WTC11 (cell line): ENCODE data around the gene CALN1. TPM values are rescaled to one million over a fixed set of nuclear protein-coding genes. Genes with fewer than 3 reads are reported as not detected.

Experiments
- ATAC-seq: fragments of 200-7000 bp; cut with Tn5 transposase; 2 replicates; pipeline ENCODE4 v1.10.0; 2021; ENCODE audit warnings: mild to moderate bottlenecking, moderate library complexity
- CTCF ChIA-PET: fragments of 300-600 bp; sonication (Branson Sonifier 250); formaldehyde crosslinking; loops from one replicate; lab custom pipeline; 2021; ENCODE audit warnings: antibody characterized with exemption; lab: Charles Lee
- POLR2A ChIA-PET: fragments of 350-600 bp; sonication (Branson Sonifier 250); formaldehyde crosslinking; loops from one replicate; lab custom pipeline; 2021; ENCODE audit warnings: antibody characterized with exemption; lab: Charles Lee
- DNase-seq: peaks from one replicate; pipeline ENCODE4 v3.0.0; 2021; ENCODE audit warnings: low spot score
- H3K27ac Mint-ChIP-seq: 2 replicates; pipeline ENCODE4 v1.8.0; 2021; ENCODE audit warnings: mixed read lengths
- H3K27me3 Mint-ChIP-seq: 2 replicates; pipeline ENCODE4 v1.8.0; 2021; ENCODE audit warnings: low read depth, mild to moderate bottlenecking, moderate library complexity, mixed read lengths
- H3K36me3 Mint-ChIP-seq: 2 replicates; pipeline ENCODE4 v1.8.0; 2021; ENCODE audit warnings: mixed read lengths
- H3K4me1 Mint-ChIP-seq: 2 replicates; pipeline ENCODE4 v1.8.0; 2022; ENCODE audit warnings: mixed read lengths
- H3K4me3 Mint-ChIP-seq: 2 replicates; pipeline ENCODE4 v1.8.0; 2021; ENCODE audit warnings: mild to moderate bottlenecking, moderate library complexity, mixed read lengths
- H3K9me3 Mint-ChIP-seq: 2 replicates; pipeline ENCODE4 v1.8.0; 2021; ENCODE audit warnings: mixed read lengths
- ATF1 ChIP-seq: sonication (generic); formaldehyde crosslinking; IDR thresholded peaks from 2 replicates; pipeline ENCODE4 v1.8.1; 2023; ENCODE audit warnings: mild to moderate bottlenecking, moderate library complexity, missing genetic modification reagents
- ATF3 ChIP-seq: sonication (generic); formaldehyde crosslinking; conservative IDR thresholded peaks from 2 replicates; pipeline ENCODE4 v1.8.1; 2022; ENCODE audit warnings: mild to moderate bottlenecking, missing genetic modification reagents
- CTCF ChIP-seq: fragments of 200-600 bp; IDR thresholded peaks from 2 replicates; pipeline ENCODE4 v1.8.0; 2022; ENCODE audit warnings: antibody characterized with exemption
- E2F4 ChIP-seq: sonication (generic); formaldehyde crosslinking; IDR thresholded peaks from 2 replicates; pipeline ENCODE4 v1.8.1; 2022; ENCODE audit warnings: low read depth, mild to moderate bottlenecking, moderate library complexity, missing genetic modification reagents, borderline replicate concordance
- ETV6 ChIP-seq: sonication (generic); formaldehyde crosslinking; IDR thresholded peaks from 2 replicates; pipeline ENCODE4 v1.8.1; 2022; ENCODE audit warnings: mild to moderate bottlenecking, missing genetic modification reagents
- GTF2I ChIP-seq: fragments of 250-450 bp; sonication (Bioruptor Pico); conservative IDR thresholded peaks from 2 replicates; pipeline ENCODE4 v1.4.0; 2021; ENCODE audit warnings: mild to moderate bottlenecking
- JAZF1 ChIP-seq: fragments of 250-450 bp; sonication (Bioruptor Pico); IDR thresholded peaks from 2 replicates; pipeline ENCODE4 v1.9.0; 2021; ENCODE audit warnings: moderate library complexity, mild to moderate bottlenecking, inconsistent platforms
- KAT7 ChIP-seq: sonication (generic); formaldehyde crosslinking; IDR thresholded peaks from 2 replicates; pipeline ENCODE4 v1.8.1; 2023; ENCODE audit warnings: missing genetic modification reagents, mild to moderate bottlenecking, borderline replicate concordance
- MLX ChIP-seq: sonication (generic); formaldehyde crosslinking; IDR thresholded peaks from 2 replicates; pipeline ENCODE4 v1.8.1; 2023; ENCODE audit warnings: mild to moderate bottlenecking, missing genetic modification reagents, moderate library complexity
- MYBL2 ChIP-seq: sonication (generic); formaldehyde crosslinking; IDR thresholded peaks from 2 replicates; pipeline ENCODE4 v1.8.1; 2023; ENCODE audit warnings: mild to moderate bottlenecking, moderate library complexity, missing genetic modification reagents
- NR1H2 ChIP-seq: sonication (generic); formaldehyde crosslinking; IDR thresholded peaks from 2 replicates; pipeline ENCODE4 v1.9.0; 2021; ENCODE audit warnings: mild to moderate bottlenecking, moderate library complexity, missing genetic modification reagents
- PRRX2 ChIP-seq: fragments of 250-450 bp; sonication (Bioruptor Pico); IDR thresholded peaks from 2 replicates; pipeline ENCODE4 v1.8.0; 2021; ENCODE audit warnings: mild to moderate bottlenecking
- RELA ChIP-seq: sonication (generic); formaldehyde crosslinking; IDR thresholded peaks from 2 replicates; pipeline ENCODE4 v1.8.1; 2022; ENCODE audit warnings: missing genetic modification reagents, mild to moderate bottlenecking, borderline replicate concordance
- SOX15 ChIP-seq: fragments of 250-450 bp; sonication (Bioruptor Pico); IDR thresholded peaks from 2 replicates; pipeline ENCODE4 v1.9.0; 2021; ENCODE audit warnings: mild to moderate bottlenecking
- ZMAT4 ChIP-seq: fragments of 250-450 bp; sonication (Bioruptor Pico); IDR thresholded peaks from 2 replicates; pipeline ENCODE4 v1.9.0; 2021; ENCODE audit warnings: mild to moderate bottlenecking
- ZNF396 ChIP-seq: fragments of 250-450 bp; sonication (Bioruptor Pico); IDR thresholded peaks from 2 replicates; pipeline ENCODE4 v1.8.0; 2021; ENCODE audit warnings: mild to moderate bottlenecking, moderate library complexity, borderline replicate concordance
- ZNF416 ChIP-seq: fragments of 250-450 bp; sonication (Bioruptor Pico); IDR thresholded peaks from 2 replicates; pipeline ENCODE4 v1.9.0; 2021; ENCODE audit warnings: mild to moderate bottlenecking, inconsistent platforms
- total RNA-seq: library from RNA; stranded (reverse); gene quantifications from 3 replicates; pipeline ENCODE4 v1.2.3, GENCODE V29; 2021
- TF ChIP-seq, protein P1 (sequence below): fragments of 250-450 bp; sonication (Bioruptor Pico); conservative IDR thresholded peaks from 2 replicates; pipeline ENCODE4 v1.9.0; 2021; ENCODE audit warnings: mild to moderate bottlenecking
- TF ChIP-seq, protein P2 (sequence below): sonication (generic); formaldehyde crosslinking; IDR thresholded peaks from 2 replicates; pipeline ENCODE4 v1.8.1; 2023; ENCODE audit warnings: mild to moderate bottlenecking, missing genetic modification reagents, borderline replicate concordance
- TF ChIP-seq, protein P3 (sequence below): sonication (generic); formaldehyde crosslinking; IDR thresholded peaks from 2 replicates; pipeline ENCODE4 v1.8.0; 2023; ENCODE audit warnings: missing genetic modification reagents, mild to moderate bottlenecking, borderline replicate concordance
- TF ChIP-seq, protein P4 (sequence below): sonication (generic); formaldehyde crosslinking; IDR thresholded peaks from 2 replicates; pipeline ENCODE4 v1.8.1; 2023; ENCODE audit warnings: mild to moderate bottlenecking, missing genetic modification reagents

CALN1 gene
- total RNA-seq, 1 experiment from 2014 or later = 10.5 TPM

DNA sequence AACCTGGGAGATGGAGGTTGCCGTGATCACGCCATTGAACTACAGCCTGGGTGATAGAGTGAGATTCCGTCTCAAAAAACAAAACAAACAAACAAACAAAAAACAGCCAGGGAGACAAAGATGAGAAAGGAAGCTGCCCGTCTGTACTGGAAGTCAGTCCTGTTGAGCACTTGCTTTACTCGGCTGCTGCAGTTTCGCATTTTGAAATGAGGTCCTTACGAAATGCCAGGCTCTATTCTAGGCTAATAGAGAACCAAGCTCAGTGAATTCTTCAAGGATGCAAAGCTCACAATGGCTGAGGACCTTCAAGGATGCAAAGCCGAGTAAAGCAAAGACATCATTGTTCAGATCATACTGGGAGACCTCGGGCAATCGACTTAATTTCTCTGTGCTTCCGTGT lies 333.3 kb downstream of the CALN1 start (continued):
- TF ChIP-seq, protein P1, sequence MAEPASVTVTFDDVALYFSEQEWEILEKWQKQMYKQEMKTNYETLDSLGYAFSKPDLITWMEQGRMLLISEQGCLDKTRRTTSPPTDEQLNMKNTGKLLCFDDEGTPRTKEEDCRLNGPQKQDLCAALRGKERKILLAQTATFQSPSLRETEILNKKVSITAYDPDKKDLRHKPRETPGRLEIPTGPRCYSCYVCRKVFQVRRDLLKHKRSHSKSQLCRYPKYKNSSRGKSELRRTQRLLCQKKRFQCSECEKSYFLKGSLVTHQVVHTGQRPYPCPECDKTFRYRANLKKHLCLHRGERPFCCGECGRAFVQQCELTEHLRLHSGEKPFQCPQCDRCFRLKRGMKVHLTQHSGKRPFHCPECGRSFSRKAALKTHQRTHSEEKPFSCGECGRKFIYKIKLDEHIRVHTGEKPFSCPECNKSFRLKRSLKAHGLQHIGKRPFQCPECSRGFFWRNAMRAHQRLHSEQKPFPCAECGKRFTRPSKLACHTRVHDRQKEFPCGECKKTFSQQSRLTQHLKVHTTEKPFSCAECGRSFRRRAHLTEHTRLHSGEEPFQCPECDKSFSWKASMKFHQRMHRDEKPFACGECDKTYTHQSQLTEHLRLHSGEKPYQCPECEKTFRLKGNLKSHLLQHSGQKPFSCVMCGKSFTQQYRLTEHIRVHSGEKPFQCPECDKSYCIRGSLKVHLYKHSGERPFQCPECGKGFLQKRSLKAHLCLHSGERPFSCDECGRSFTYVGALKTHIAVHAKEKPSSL (CRISPR knock-in tag) = no peak
- no peak for TF ChIP-seq GTF2I (CRISPR knock-in tag)
- no peak for TF ChIP-seq ATF1 (CRISPR knock-in tag)
- no peak for TF ChIP-seq MYBL2 (CRISPR knock-in tag)
- no peak for TF ChIP-seq SOX15 (CRISPR knock-in tag)
- TF ChIP-seq ZMAT4 (CRISPR knock-in tag) = no peak
- TF ChIP-seq, protein P2, sequence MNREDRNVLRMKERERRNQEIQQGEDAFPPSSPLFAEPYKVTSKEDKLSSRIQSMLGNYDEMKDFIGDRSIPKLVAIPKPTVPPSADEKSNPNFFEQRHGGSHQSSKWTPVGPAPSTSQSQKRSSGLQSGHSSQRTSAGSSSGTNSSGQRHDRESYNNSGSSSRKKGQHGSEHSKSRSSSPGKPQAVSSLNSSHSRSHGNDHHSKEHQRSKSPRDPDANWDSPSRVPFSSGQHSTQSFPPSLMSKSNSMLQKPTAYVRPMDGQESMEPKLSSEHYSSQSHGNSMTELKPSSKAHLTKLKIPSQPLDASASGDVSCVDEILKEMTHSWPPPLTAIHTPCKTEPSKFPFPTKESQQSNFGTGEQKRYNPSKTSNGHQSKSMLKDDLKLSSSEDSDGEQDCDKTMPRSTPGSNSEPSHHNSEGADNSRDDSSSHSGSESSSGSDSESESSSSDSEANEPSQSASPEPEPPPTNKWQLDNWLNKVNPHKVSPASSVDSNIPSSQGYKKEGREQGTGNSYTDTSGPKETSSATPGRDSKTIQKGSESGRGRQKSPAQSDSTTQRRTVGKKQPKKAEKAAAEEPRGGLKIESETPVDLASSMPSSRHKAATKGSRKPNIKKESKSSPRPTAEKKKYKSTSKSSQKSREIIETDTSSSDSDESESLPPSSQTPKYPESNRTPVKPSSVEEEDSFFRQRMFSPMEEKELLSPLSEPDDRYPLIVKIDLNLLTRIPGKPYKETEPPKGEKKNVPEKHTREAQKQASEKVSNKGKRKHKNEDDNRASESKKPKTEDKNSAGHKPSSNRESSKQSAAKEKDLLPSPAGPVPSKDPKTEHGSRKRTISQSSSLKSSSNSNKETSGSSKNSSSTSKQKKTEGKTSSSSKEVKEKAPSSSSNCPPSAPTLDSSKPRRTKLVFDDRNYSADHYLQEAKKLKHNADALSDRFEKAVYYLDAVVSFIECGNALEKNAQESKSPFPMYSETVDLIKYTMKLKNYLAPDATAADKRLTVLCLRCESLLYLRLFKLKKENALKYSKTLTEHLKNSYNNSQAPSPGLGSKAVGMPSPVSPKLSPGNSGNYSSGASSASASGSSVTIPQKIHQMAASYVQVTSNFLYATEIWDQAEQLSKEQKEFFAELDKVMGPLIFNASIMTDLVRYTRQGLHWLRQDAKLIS = no peak
- no peak for TF ChIP-seq MLX (CRISPR knock-in tag)

DNA sequence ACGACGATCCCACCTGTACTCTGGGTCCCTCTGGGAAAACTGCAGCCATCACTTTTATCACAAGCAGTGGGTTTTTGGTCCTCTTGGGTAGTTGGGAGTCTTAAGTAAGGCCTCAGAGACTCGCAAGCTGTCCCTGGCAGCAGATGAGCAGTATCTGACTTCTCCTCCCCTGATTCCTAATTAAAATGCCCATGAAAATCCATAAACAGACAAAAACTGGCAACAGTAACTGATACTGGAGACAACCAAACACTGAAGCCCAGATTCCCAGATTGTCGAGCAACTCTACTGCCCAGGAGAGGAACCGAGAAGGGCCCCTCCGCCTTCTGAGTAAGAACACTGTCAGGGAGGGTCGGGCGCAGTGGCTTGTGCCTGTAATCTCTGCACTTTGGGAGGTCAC lies 333.8 kb downstream of the CALN1 start:
- ChIA-PET CTCF (no interaction called here), POLR2A (no interaction called here)
- H3K4me1 Mint-ChIP-seq = no peaks in the 10 kb centered on the region
- no peak overlapping the region for H3K27ac Mint-ChIP-seq
- DNase-seq (no peak), ATAC-seq (no peak)
- H3K36me3 Mint-ChIP-seq = peaks cover 4% of the 10 kb centered on the region
- H3K4me3 Mint-ChIP-seq = no peak overlapping the region
- peaks cover 13% of the 10 kb centered on the region; the same call in 1 of the 2 replicates for H3K9me3 Mint-ChIP-seq
- no peaks in the 10 kb centered on the region for H3K27me3 Mint-ChIP-seq
- TF ChIP-seq, protein P3, sequence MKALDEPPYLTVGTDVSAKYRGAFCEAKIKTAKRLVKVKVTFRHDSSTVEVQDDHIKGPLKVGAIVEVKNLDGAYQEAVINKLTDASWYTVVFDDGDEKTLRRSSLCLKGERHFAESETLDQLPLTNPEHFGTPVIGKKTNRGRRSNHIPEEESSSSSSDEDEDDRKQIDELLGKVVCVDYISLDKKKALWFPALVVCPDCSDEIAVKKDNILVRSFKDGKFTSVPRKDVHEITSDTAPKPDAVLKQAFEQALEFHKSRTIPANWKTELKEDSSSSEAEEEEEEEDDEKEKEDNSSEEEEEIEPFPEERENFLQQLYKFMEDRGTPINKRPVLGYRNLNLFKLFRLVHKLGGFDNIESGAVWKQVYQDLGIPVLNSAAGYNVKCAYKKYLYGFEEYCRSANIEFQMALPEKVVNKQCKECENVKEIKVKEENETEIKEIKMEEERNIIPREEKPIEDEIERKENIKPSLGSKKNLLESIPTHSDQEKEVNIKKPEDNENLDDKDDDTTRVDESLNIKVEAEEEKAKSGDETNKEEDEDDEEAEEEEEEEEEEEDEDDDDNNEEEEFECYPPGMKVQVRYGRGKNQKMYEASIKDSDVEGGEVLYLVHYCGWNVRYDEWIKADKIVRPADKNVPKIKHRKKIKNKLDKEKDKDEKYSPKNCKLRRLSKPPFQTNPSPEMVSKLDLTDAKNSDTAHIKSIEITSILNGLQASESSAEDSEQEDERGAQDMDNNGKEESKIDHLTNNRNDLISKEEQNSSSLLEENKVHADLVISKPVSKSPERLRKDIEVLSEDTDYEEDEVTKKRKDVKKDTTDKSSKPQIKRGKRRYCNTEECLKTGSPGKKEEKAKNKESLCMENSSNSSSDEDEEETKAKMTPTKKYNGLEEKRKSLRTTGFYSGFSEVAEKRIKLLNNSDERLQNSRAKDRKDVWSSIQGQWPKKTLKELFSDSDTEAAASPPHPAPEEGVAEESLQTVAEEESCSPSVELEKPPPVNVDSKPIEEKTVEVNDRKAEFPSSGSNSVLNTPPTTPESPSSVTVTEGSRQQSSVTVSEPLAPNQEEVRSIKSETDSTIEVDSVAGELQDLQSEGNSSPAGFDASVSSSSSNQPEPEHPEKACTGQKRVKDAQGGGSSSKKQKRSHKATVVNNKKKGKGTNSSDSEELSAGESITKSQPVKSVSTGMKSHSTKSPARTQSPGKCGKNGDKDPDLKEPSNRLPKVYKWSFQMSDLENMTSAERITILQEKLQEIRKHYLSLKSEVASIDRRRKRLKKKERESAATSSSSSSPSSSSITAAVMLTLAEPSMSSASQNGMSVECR (CRISPR knock-in tag) = no peak
- TF ChIP-seq, protein P4, sequence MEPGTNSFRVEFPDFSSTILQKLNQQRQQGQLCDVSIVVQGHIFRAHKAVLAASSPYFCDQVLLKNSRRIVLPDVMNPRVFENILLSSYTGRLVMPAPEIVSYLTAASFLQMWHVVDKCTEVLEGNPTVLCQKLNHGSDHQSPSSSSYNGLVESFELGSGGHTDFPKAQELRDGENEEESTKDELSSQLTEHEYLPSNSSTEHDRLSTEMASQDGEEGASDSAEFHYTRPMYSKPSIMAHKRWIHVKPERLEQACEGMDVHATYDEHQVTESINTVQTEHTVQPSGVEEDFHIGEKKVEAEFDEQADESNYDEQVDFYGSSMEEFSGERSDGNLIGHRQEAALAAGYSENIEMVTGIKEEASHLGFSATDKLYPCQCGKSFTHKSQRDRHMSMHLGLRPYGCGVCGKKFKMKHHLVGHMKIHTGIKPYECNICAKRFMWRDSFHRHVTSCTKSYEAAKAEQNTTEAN (CRISPR knock-in tag) = no peak
- TF ChIP-seq ETV6 (CRISPR knock-in tag) (no peak), ZNF416 (no peak), SOX15 (CRISPR knock-in tag) (no peak), ATF3 (CRISPR knock-in tag) (no peak), E2F4 (CRISPR knock-in tag) (no peak), KAT7 (CRISPR knock-in tag) (no peak), JAZF1 (CRISPR knock-in tag) (no peak), PRRX2 (CRISPR knock-in tag) (no peak), RELA (no peak), CTCF (no peak), ZNF396 (CRISPR knock-in tag) (no peak), NR1H2 (CRISPR knock-in tag) (no peak), ATF1 (CRISPR knock-in tag) (no peak)
